Parathyroid adenoma (tissue), 2 donors: ENCODE results near the gene C3orf70.

ENCODE experiments used
- H2AFZ ChIP-seq: fragments of 300-600 bp; sonication (generic); one replicate; pipeline ENCODE4 v1.7.0; 2017; ENCODE audit warnings: antibody characterized with exemption, mild to moderate bottlenecking
- H3K27ac ChIP-seq: fragments of 300-600 bp; sonication (generic); one replicate; pipeline ENCODE4 v1.7.0; 2017
- H3K27me3 ChIP-seq: fragments of 300-600 bp; sonication (generic); one replicate; pipeline ENCODE4 v1.7.0; 2017; ENCODE audit warnings: low read length; ENCODE audit not compliant: control insufficient read depth, insufficient read depth
- H3K36me3 ChIP-seq: fragments of 300-600 bp; sonication (generic); one replicate; pipeline ENCODE4 v1.7.0; 2017; ENCODE audit warnings: low read length; ENCODE audit not compliant: control insufficient read depth, insufficient read depth
- H3K4me1 ChIP-seq: fragments of 300-600 bp; sonication (generic); one replicate; pipeline ENCODE4 v1.7.0; 2017; ENCODE audit warnings: control low read depth
- H3K4me2 ChIP-seq: fragments of 300-600 bp; sonication (generic); one replicate; pipeline ENCODE4 v1.7.0; 2017; ENCODE audit warnings: low read length
- H3K4me3 ChIP-seq: fragments of 300-600 bp; sonication (generic); one replicate; pipeline ENCODE4 v1.7.0; 2017; ENCODE audit warnings: low read depth, low read length
- H3K79me2 ChIP-seq: fragments of 300-600 bp; sonication (generic); one replicate; pipeline ENCODE4 v1.7.0; 2017; ENCODE audit warnings: control low read depth
- H3K9ac ChIP-seq: fragments of 300-600 bp; sonication (generic); one replicate; pipeline ENCODE4 v1.7.0; 2017; ENCODE audit warnings: mild to moderate bottlenecking
- H3K9me3 ChIP-seq: fragments of 300-600 bp; sonication (generic); one replicate; pipeline ENCODE4 v1.7.0; 2017; ENCODE audit warnings: low read length; ENCODE audit not compliant: control insufficient read depth
- TF ChIP-seq, protein P1 (sequence below): fragments of 300-600 bp; sonication (generic); IDR thresholded peaks from one replicate; pipeline ENCODE4 v1.7.0; 2017; ENCODE audit warnings: antibody characterized with exemption, mild to moderate bottlenecking
- donor health status: primary hyperparathyroidism.

C3orf70 gene

DNA sequence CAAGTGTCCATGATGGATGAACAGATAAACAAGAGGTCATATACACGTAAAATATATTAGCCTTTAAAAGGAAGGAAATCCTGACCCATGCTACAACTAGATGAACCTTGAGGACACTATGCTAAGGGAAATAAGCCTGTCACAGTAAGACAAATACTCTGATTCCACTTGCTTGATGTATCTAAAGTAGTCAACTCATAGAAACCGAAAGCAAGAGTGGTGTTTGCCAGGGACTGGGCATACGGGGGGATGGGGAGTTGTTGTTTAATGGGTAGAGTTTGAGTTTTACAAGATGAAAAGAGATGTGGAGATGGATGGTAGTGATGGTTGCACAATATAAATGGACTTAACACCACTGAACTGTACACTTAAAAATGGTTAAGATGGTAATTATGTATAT lies 65.4 kb downstream of the C3orf70 start:
- Histone ChIP-seq H3K36me3 (no peaks in the 10 kb centered on the region), H2AFZ (no peak overlapping the region), H3K4me1 (no peaks in the 10 kb centered on the region), H3K4me2 (no peak overlapping the region), H3K4me3 (no peak overlapping the region), H3K9ac (no peak overlapping the region), H3K79me2 (no peaks in the 10 kb centered on the region), H3K27me3 (no peaks in the 10 kb centered on the region), H3K9me3 (no peaks in the 10 kb centered on the region), H3K27ac (no peak overlapping the region)
- TF ChIP-seq, protein P1, sequence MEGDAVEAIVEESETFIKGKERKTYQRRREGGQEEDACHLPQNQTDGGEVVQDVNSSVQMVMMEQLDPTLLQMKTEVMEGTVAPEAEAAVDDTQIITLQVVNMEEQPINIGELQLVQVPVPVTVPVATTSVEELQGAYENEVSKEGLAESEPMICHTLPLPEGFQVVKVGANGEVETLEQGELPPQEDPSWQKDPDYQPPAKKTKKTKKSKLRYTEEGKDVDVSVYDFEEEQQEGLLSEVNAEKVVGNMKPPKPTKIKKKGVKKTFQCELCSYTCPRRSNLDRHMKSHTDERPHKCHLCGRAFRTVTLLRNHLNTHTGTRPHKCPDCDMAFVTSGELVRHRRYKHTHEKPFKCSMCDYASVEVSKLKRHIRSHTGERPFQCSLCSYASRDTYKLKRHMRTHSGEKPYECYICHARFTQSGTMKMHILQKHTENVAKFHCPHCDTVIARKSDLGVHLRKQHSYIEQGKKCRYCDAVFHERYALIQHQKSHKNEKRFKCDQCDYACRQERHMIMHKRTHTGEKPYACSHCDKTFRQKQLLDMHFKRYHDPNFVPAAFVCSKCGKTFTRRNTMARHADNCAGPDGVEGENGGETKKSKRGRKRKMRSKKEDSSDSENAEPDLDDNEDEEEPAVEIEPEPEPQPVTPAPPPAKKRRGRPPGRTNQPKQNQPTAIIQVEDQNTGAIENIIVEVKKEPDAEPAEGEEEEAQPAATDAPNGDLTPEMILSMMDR, result no peak

DNA sequence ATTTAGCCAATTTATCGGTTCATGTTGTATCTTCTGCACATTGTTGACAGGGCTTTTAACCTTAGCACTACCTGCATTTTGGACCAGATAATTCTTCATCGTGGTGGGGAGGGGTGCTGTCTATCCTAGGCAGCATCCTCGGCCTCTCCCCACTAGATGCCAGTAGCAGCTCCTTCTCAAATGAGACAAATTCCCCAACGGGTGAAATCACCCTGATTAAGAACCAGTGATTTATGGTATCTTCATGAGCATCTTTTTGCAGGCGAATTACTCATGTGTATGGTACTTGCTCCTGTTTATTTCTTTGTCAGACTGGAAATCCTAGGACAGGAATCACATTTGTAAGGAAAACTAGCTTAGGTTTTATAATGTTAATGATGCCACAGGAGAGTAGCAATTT lies 68.0 kb downstream of the C3orf70 start:
- Histone ChIP-seq H3K27ac (no peak overlapping the region), H3K27me3 (no peaks in the 10 kb centered on the region)

DNA sequence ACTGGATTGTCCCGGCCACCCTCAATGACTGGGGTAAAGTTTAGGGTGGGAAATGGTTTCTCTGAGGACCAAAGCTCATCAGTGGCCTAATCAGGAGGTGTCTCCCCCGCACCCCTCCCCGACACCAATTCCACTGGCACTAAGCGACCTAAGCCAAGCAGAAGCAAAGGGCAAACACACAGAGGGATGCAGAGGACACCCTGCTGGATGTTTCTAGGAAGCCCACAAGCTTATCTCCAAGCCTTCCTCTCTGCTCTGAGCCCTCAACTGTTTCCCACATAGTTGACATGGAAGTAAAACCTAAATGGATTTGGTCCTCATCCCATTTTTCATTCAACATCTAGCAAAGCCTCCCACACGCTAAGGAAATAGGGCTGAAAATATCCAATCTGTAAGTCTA lies 68.5 kb downstream of the C3orf70 start:
- H3K4me2 ChIP-seq, result no peak overlapping the region

More for the DNA sequence above, 68.0 kb downstream of the C3orf70 start:
- H3K9me3 ChIP-seq, result no peaks in the 10 kb centered on the region
- TF ChIP-seq, protein P1, result no peak
- no peak overlapping the region for H3K4me2 ChIP-seq
- no peaks in the 10 kb centered on the region for H3K4me1 ChIP-seq
- no peak overlapping the region for H3K4me3 ChIP-seq
- H3K36me3 ChIP-seq, result no peaks in the 10 kb centered on the region
- H3K79me2 ChIP-seq, result no peaks in the 10 kb centered on the region
- H2AFZ ChIP-seq, result no peak overlapping the region
- no peak overlapping the region for H3K9ac ChIP-seq

DNA sequence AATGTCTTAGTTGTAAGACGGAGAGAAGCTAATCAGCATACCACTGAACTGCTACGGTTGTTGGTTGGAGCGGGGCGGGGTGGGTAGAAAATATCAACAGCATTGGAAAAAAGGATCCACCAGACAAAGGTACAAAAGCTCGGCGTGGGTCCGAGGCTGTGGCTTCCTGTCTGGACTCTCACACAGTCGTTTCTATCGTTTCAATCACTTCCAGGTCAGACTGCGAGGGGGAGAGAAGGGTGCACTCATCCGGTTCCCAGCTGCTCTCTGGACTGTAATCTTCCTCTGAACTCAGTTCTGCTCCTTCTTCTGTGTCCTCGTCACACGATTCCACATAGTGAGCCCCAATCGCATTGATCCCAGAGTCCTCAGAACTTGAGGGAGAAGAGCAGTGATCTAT lies 70.0 kb downstream of the C3orf70 start:
- peaks cover 5% of the 10 kb centered on the region for H3K4me1 ChIP-seq
- H2AFZ ChIP-seq, result no peak overlapping the region
- H3K4me3 ChIP-seq, result no peak overlapping the region
- TF ChIP-seq, protein P1, result no peak
- H3K9me3 ChIP-seq, result no peaks in the 10 kb centered on the region
- H3K27me3 ChIP-seq, result no peaks in the 10 kb centered on the region
- H3K79me2 ChIP-seq, result no peaks in the 10 kb centered on the region
- no peak overlapping the region for H3K9ac ChIP-seq
- no peak overlapping the region for H3K27ac ChIP-seq
- H3K4me2 ChIP-seq, result no peak overlapping the region
- no peaks in the 10 kb centered on the region for H3K36me3 ChIP-seq

More for the DNA sequence above, 68.5 kb downstream of the C3orf70 start:
- Histone ChIP-seq H3K27ac (no peak overlapping the region), H3K4me1 (peaks cover 2% of the 10 kb centered on the region), H3K79me2 (no peaks in the 10 kb centered on the region), H3K27me3 (no peaks in the 10 kb centered on the region), H3K9ac (no peak overlapping the region), H3K9me3 (no peaks in the 10 kb centered on the region), H3K4me3 (no peak overlapping the region), H3K36me3 (no peaks in the 10 kb centered on the region), H2AFZ (no peak overlapping the region)
- TF ChIP-seq, protein P1, result no peak

DNA sequence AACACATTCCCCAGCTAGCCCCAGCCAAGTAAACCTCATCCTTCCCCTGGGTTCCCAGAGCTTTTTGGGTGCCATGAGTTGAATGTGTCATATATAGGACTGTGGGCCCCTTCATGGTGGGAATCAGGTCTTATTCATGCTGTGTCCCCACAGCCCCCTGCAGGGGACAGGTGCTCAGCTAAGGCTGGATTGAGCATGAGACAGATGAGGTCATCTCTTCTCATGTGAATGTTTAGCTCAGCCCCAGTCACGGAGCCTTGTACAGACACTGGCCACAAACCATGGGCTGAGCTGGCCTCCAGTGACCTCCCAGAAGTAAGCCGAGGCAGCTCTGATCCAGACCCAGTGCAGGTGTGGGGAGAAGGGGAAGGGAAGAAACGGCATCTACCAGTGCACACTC lies 70.7 kb downstream of the C3orf70 start:
- peaks cover 5% of the 10 kb centered on the region for H3K4me1 ChIP-seq
- no peak overlapping the region for H3K4me3 ChIP-seq
- TF ChIP-seq, protein P1, result no peak
- H2AFZ ChIP-seq, result no peak overlapping the region
- H3K36me3 ChIP-seq, result no peaks in the 10 kb centered on the region
- H3K27ac ChIP-seq, result no peak overlapping the region
- H3K4me2 ChIP-seq, result no peak overlapping the region
- no peaks in the 10 kb centered on the region for H3K9me3 ChIP-seq
- no peak overlapping the region for H3K9ac ChIP-seq
- H3K27me3 ChIP-seq, result no peaks in the 10 kb centered on the region
- H3K79me2 ChIP-seq, result no peaks in the 10 kb centered on the region
